Central memory CD8-positive, alpha-beta T cell (primary cell): Measurements from ENCODE around the gene FAM20C.

Experiments used
- ATAC-seq: fragments of 150-1000 bp; cut with Tn5 transposase; replicated peaks from 2 replicates; pipeline ENCODE4 v1.10.0; 2022; ENCODE audit warnings: mild to moderate bottlenecking, moderate FRiP score, moderate number of reproducible peaks; ENCODE audit not compliant: poor library complexity, severe bottlenecking; ENCODE audit errors: extremely low read depth
- DNase-seq, 2 donors: peaks; one replicate each; pipeline ENCODE4 v3.0.0; 2021; ENCODE audit warnings: low spot score in 2 of 2
- H3K27ac Mint-ChIP-seq: one replicate; pipeline ENCODE4 v1.8.0; 2022; ENCODE audit warnings: low read depth, mild to moderate bottlenecking, moderate library complexity, mixed read lengths
- H3K27me3 Mint-ChIP-seq: one replicate; pipeline ENCODE4 v1.8.0; 2022; ENCODE audit warnings: mixed read lengths
- H3K36me3 Mint-ChIP-seq: one replicate; pipeline ENCODE4 v1.8.0; 2022; ENCODE audit warnings: mild to moderate bottlenecking, moderate library complexity, mixed read lengths; ENCODE audit not compliant: insufficient read depth
- H3K4me1 Mint-ChIP-seq: one replicate; pipeline ENCODE4 v1.8.0; 2022; ENCODE audit warnings: mixed read lengths
- H3K4me3 Mint-ChIP-seq: one replicate; pipeline ENCODE4 v1.8.0; 2022; ENCODE audit warnings: mild to moderate bottlenecking, moderate library complexity, mixed read lengths
- H3K9me3 Mint-ChIP-seq: one replicate; pipeline ENCODE4 v1.8.0; 2022; ENCODE audit warnings: mixed read lengths

FAM20C gene

DNA sequence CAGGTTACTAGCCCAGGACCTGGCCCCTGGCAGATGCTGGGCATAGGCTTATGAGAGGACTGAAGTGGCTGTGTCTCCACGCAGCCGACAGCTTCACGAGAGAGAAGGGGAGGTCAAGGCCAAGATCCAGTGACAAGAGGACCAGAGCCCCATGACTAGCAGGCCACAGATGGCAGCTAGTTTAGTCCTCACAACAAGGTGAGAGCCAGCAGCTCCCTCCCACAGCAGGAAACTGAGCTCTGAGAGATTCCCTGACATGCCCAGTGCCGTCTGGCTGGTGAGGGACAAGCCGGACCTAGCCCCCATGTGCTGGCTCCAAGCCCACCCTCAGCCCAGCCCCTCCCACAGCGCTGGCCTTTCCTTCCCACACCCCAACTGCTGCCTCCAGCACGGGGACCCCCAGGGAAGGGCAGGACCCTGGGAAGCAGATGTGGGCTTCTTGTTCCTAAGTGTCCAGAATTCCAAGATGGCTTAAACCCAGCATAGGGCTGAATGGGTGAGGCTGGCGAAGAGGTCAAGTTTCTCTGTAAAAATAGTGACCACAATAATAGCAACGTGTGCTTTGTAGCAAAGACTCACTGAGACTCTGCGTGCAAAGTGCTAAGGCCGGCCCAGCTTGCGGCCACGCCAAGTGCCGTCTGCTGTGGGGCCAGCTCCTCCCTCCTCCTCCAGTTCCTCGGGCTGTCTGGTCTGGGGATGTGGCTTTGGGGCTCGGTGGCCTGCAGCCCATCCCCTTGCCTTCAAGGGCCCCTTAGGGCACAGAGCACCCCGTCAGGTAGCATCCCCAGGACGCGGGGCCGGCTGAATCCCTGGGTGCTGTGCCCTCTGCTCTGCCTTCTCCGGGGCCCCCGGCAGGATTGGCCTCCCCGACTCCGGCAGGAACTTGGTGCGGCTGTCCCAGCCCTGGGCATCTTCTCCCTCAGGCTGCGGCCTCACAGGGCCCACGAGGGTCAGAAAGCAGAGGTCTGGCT is 7.8 kb upstream of the FAM20C start:
- Mint-ChIP-seq H3K27me3 (peaks cover 10% of the 10 kb centered on the region), H3K4me1 (no peaks in the 10 kb centered on the region), H3K36me3 (no peaks in the 10 kb centered on the region), H3K4me3 (no peak overlapping the region), H3K9me3 (no peaks in the 10 kb centered on the region), H3K27ac (no peak overlapping the region)
- DNase-seq (no peak), ATAC-seq (no peak)

DNA sequence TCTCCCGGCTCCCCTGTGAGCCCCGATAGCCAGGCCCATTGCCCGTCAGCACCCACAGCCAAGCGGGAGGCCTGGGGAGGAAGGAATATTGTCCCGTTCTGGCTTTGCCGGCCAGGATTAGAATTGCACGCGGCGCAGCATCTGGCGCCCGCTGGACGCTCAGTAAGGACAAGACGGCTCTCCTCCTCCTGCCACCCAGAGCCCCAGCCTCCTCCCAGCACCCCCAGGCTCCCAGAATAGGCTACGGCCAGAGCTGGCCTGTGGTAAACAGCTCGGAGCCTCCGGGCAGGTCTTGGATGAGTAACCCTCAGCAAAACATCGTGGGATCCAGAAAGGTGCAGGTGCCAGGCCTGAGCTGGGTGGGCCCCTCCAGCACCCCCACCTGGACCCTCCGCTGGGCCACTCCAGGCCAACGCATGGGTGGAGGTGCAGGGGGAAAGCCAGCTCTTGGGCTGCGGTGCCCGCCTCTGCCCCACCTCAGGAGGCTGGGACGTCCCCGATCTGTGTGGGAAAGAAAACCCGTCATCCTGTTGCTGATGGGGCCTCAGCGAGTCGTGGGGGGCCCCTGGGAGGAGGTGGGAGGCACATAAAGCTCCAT is 5.8 kb upstream of the FAM20C start:
- Mint-ChIP-seq H3K36me3 (no peaks in the 10 kb centered on the region), H3K4me1 (no peaks in the 10 kb centered on the region), H3K9me3 (no peaks in the 10 kb centered on the region), H3K27me3 (peaks cover 17% of the 10 kb centered on the region), H3K27ac (no peak overlapping the region), H3K4me3 (no peak overlapping the region)
- DNase-seq (no peak), ATAC-seq (no peak)

DNA sequence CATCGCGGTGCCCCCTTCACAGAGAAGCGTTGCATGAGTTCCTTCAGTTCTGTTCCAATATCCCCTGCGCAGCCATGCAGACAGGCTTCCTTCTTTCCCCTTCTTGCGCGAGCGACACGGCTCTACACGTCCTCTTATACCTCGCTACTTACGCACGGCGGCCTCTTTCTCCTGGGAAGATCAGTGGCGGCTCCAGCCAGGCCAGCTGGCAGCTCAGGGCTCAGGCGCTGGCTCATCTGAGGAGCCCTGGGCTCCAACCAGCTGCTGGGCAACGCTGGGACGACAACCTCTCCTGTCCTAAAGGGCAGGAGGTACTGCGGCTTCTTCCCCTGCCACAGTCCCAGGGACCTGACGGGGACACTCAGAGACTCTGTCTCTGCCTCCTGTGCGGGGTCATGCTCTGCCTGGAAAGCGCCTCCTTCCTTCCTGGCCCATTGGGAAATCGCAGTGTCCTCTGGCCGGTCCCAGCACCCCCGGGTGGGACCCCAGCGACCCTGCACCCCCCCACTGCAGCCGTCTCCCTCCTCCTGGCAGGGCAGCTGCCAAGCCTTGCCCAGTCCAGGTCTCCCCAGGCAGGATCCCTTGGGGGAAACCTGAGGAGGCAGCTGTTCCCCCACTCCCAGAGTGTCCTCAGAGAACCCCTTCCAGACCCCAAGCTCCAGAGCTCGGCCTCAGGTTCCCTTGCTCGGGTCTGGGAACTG is 5.0 kb upstream of the FAM20C start:
- Mint-ChIP-seq H3K9me3 (no peaks in the 10 kb centered on the region), H3K27ac (no peak overlapping the region), H3K27me3 (peaks cover 17% of the 10 kb centered on the region), H3K4me3 (no peak overlapping the region), H3K4me1 (no peaks in the 10 kb centered on the region), H3K36me3 (no peaks in the 10 kb centered on the region)
- ATAC-seq (no peak), DNase-seq (no peak)

DNA sequence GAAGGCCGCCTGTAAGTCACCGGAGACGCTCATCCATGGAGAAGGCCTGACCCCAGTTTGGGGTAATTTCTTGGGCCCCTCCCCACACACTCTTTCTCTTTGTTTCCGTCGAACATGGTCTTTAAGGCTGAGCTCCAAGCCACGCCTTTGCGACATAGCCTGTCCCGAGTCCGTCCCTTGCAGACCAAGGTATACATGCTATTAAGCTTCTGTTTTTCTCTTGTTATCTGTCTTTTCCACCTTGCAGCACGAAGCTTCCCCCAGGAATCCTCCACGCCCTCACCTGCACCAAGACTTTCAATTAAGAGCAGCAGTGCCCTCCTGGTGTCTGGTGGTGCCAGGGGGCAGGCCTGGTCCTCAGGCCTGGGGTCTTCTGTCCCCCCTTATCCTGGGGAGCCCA is 4.2 kb upstream of the FAM20C start:
- Mint-ChIP-seq H3K9me3 (no peaks in the 10 kb centered on the region), H3K27ac (no peak overlapping the region)

DNA sequence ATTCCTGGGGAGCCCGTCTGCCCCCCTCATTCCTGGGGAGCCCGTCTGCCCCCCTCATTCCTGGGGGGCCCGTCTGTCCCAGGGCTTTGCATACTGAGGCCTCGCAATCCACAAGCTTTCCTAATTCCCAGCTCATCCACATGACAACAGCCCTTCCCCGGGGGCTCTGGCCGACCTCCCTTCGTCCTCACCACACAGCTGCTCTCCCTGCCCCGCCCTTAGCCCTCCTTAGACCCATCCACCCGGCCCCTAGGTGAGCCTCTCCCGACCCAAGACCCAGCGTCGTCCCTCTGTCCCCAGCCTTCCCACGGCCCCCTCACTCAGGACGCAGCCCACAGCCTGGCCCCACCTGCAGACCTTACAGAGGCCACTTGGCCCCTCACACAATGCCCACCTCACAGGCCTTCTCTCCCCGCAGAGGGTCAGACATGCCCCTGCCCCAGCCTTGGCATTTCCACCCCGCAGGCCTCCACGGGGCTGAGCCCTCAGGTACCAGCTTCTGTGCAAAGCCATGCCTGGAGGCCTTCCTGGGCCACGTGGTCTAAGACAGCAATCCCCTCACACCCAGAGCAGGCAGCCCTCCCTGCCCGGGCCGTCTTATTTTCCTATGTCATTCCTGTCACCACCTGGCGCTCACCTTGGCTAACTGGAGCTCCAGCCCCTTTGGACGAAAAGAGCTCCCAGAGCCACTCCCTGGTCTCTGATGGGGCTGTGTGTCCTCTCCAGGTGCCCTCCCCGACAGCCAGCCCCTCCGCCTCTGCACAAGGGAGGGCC is 3.5 kb upstream of the FAM20C start:
- H3K36me3 Mint-ChIP-seq: no peaks in the 10 kb centered on the region
- H3K4me1 Mint-ChIP-seq: no peaks in the 10 kb centered on the region
- H3K9me3 Mint-ChIP-seq: no peaks in the 10 kb centered on the region
- H3K27ac Mint-ChIP-seq: no peak overlapping the region
- DNase-seq (no peak), ATAC-seq (no peak)
- peaks cover 17% of the 10 kb centered on the region for H3K27me3 Mint-ChIP-seq
- H3K4me3 Mint-ChIP-seq: no peak overlapping the region

More for the DNA sequence above, 4.2 kb upstream of the FAM20C start:
- ATAC-seq (no peak), DNase-seq (no peak)
- Mint-ChIP-seq H3K36me3 (no peaks in the 10 kb centered on the region), H3K27me3 (peaks cover 17% of the 10 kb centered on the region), H3K4me3 (no peak overlapping the region), H3K4me1 (no peaks in the 10 kb centered on the region)

DNA sequence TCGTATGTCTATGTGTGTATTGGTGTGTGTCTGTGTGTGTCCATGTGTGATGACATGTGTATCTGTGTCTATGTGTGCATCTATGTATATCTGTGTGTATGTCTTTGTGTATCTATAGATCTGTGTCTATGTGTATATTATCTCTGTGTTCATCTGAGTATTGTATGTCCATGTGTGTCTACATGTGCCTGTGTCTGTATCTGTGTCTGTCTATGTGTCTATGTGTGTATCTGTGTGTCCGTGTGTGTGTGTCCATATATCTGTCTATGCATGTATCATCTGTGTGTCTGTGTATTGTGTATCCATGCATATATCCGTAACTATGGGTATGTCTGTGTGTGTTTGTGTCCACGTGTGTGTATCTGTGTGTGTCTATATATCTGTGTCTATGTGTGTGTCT is 2.7 kb upstream of the FAM20C start:
- Mint-ChIP-seq H3K4me3 (no peak overlapping the region), H3K27me3 (peaks cover 19% of the 10 kb centered on the region), H3K27ac (no peak overlapping the region), H3K4me1 (no peaks in the 10 kb centered on the region), H3K9me3 (no peaks in the 10 kb centered on the region), H3K36me3 (no peaks in the 10 kb centered on the region)
- ATAC-seq (no peak), DNase-seq (no peak)

DNA sequence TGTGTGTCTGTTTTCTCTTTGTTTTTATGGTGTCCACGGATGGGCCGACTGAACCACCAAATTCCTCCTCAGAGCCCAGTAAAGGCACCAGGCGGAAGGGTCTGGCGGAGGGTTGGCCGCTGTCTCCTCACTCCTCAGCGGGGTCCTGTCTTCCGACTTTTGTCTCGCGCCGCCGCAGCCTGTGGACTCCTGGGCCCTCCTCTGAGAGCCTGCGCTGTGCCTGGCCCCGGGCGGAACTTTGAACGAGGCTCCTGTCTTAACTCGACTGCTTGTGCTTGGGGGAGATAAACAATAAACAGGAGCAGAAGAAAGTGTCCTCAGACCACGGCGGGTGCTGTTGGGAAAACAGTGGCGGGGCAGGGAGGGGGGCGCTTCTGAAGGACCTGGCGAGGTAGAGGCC is 2.2 kb upstream of the FAM20C start:
- Mint-ChIP-seq H3K36me3 (no peaks in the 10 kb centered on the region), H3K27me3 (peaks cover 24% of the 10 kb centered on the region), H3K9me3 (no peaks in the 10 kb centered on the region), H3K4me3 (no peak overlapping the region), H3K27ac (no peak overlapping the region), H3K4me1 (no peaks in the 10 kb centered on the region)
- DNase-seq (no peak), ATAC-seq (no peak)

- DNase-seq: no peak
- Mint-ChIP-seq H3K27ac (no peak overlapping the region), H3K4me1 (no peaks in the 10 kb centered on the region), H3K36me3 (no peaks in the 10 kb centered on the region), H3K27me3 (peaks cover 35% of the 10 kb centered on the region), H3K9me3 (no peaks in the 10 kb centered on the region), H3K4me3 (peak overlapping the region; percentile 60)
- peak; percentile 12 for ATAC-seq
Observed at GRCh38 chr7:191105-191980, 1.0 kb upstream of the FAM20C start.

- H3K9me3 Mint-ChIP-seq: no peaks in the 10 kb centered on the region
- DNase-seq: no peak
- ATAC-seq: no peak
- no peak overlapping the region for H3K27ac Mint-ChIP-seq
- H3K4me3 Mint-ChIP-seq: no peak overlapping the region
- no peaks in the 10 kb centered on the region for H3K4me1 Mint-ChIP-seq
- peaks cover 43% of the 10 kb centered on the region for H3K27me3 Mint-ChIP-seq
- peaks cover under 1% of the 10 kb centered on the region for H3K36me3 Mint-ChIP-seq
Observed at GRCh38 chr7:192701-193480, 520 bp downstream of the FAM20C start.

DNA sequence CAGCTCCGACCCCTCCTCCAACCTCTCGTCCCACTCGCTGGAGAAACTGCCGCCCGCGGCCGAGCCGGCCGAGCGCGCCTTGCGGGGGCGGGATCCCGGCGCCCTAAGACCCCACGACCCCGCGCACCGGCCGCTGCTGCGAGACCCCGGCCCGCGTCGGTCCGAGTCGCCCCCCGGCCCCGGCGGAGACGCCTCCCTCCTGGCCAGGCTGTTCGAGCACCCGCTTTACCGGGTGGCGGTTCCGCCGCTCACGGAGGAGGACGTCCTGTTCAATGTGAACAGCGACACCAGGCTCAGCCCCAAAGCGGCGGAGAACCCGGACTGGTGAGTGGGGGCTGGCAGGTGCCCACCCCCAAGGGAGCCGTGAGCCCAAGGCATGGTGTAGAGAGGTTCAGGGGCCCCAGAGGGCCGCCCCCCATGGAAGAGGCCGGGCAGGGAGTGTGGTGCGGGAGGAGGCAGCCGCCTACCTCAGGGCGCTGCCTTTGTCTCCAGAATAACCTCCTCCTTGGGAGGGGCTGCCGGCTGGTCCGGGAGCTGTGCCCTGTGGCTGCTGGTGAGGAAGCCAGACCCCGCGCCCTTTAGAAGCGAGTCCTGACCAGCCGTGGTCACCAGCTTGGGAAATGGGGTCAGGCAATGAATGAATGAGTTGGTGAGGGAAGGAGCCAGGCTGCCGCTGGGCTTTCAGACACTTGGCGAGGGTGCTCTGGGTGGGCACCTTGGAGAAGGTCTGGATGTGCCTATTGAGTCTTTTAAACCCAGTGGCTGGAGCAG is 1.3 kb downstream of the FAM20C start:
- Mint-ChIP-seq H3K4me3 (peak overlapping the region; percentile 24), H3K36me3 (peaks cover 3% of the 10 kb centered on the region), H3K27me3 (peaks cover 43% of the 10 kb centered on the region), H3K9me3 (no peaks in the 10 kb centered on the region), H3K4me1 (no peaks in the 10 kb centered on the region), H3K27ac (no peak overlapping the region)
- DNase-seq (no peak), ATAC-seq (no peak)
